ENCODE results near the gene NANS. TPM values are rescaled to one million over a fixed set of nuclear protein-coding genes. Genes with fewer than 3 reads are reported as not detected.

Gene NANS
- total RNA-seq, 2 experiments from 2014 or later: 56.9 to 63.7 TPM

DNA sequence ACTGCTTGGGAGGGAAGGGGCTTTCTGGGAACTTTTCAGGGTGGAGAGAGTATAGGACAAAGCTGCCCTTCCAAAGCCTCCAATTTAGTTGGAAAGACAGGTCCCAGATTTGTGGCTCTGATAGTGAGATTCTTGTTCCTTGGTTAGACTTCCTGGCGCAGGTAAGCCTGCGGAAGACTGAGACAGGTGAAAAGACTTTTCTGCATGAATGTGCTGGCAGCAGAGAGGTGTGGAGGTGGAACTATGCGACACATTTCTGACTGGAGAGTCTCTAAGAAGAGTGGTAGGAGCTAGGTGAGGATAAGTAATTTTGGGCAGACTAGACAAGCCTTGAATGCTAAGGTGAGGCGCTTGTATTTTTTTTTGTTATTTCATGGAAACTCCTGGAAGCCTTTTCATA, 29.9 kb downstream of the NANS start:
- no peak for DNase-seq (ENCODE audit: low spot score)
- H3K36me3 ChIP-seq (ENCODE audit: insufficient read depth, low read length): peaks cover 57% of the 10 kb centered on the region

DNA sequence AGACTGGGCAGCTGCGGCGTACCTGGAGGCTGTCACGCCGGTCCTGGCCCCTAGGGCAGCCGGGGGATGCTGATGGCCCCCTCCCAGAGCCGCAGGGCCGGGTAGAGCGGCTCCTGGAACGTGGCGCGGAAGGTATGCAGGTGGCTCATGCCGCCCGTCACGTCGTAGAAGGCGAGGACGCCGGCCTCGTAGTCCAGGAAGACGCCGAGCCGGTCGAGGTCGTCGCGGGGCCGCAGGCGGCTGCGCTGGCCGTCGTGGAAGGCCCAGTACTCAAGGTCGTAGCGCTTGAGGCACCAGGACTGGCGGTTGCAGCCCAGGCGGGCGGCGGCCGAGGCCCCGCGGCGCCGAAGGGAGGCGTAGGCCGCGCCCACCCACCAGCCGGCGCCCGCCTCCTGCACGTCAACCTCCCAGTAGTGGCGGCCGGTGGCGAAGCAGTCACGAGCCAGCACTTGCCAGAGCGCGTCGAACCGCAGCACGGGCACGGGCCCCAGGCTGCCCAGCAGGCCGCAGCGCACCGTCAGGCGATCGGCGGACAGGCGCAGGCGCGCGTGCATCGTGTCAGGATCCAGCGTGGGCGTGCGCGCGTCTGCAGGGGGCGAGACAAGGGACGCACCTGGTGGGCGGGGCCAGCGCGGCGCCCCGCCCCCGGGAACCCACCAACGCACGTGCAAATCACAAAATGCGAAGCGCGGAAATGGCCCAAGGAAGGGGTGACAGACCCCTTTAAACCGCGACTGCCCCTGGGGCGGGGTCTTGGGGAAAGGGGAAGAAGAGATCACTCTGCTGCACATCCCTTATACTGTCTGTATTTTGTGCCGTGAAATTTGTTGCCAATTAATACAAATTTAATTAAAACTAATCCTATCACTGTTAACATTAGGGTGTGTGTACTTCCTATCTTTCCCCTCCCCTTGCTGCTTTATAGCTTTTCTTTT, 31.2 kb downstream of the NANS start:
- TF ChIP-seq EZH2phosphoT487 (IDR thresholded peaks at IDR 0.05; ENCODE audit: borderline replicate concordance, low read depth, low read length) (no peak), CTCF (conservative IDR thresholded peaks at IDR 0.05; ENCODE audit: low read length) (no peak)
- peak overlapping the region; percentile 29; the same call in 1 of the 2 replicates for H3K4me2 ChIP-seq (ENCODE audit: low read length)
- no peaks in the 10 kb centered on the region for H3K9me2 ChIP-seq (ENCODE audit: insufficient read depth, low read length)
- no peaks in the 10 kb centered on the region for H3K4me1 ChIP-seq (ENCODE audit: insufficient read depth, low read length, poor library complexity, severe bottlenecking)
- peaks cover 44% of the 10 kb centered on the region for H3K36me3 ChIP-seq (ENCODE audit: insufficient read depth, low read length)
- POLR2A ChIA-PET: interaction anchor here (0.5 to 2.4 kb wide), 5 partner anchors 10 to 165 kb away, joined by 3 to 7 read pairs (median 4); partner anchors contain the start of gene TRMO
- H2AFZ ChIP-seq (ENCODE audit: low read length): no peak overlapping the region
- H3K9me3 ChIP-seq (ENCODE audit: low read length): no peaks in the 10 kb centered on the region
- H3K27ac ChIP-seq (ENCODE audit: low read depth, low read length, poor library complexity, severe bottlenecking): no peak overlapping the region
- no peak for DNase-seq (ENCODE audit: low spot score)
- BruUV-seq (replicated peaks): no TSS peak
- intact Hi-C loops (cut with micrococcal nuclease; ENCODE audit: unreplicated experiment): no loop called here
- no peaks in the 10 kb centered on the region for H4K20me1 ChIP-seq (ENCODE audit: insufficient read depth, low read length)
- CTCF ChIA-PET (ENCODE audit: unreplicated experiment): no interaction called here
- H3K4me3 ChIP-seq (ENCODE audit: low read depth, low read length, poor library complexity, severe bottlenecking): no peak overlapping the region
- no peaks in the 10 kb centered on the region for H3K79me2 ChIP-seq (ENCODE audit: insufficient read depth, low read depth, low read length)

More for the DNA sequence above, 29.9 kb downstream of the NANS start:
- intact Hi-C loops (cut with micrococcal nuclease; ENCODE audit: unreplicated experiment): no loop called here
- POLR2A ChIA-PET: interaction anchor here (0.7 kb wide), 1 partner anchor 15 kb away, joined by 3 read pairs; no protein-coding TSS in a partner anchor
- Histone ChIP-seq H4K20me1 (ENCODE audit: insufficient read depth, low read length) (no peaks in the 10 kb centered on the region), H3K4me3 (ENCODE audit: low read depth, low read length, poor library complexity, severe bottlenecking) (no peak overlapping the region), H3K27ac (ENCODE audit: low read depth, low read length, poor library complexity, severe bottlenecking) (no peak overlapping the region), H3K9me2 (ENCODE audit: insufficient read depth, low read length) (no peaks in the 10 kb centered on the region), H3K79me2 (ENCODE audit: insufficient read depth, low read depth, low read length) (no peaks in the 10 kb centered on the region), H3K9me3 (ENCODE audit: low read length) (no peaks in the 10 kb centered on the region), H2AFZ (ENCODE audit: low read length) (no peak overlapping the region), H3K4me2 (ENCODE audit: low read length) (peak overlapping the region; percentile 11; the same call in 1 of the 2 replicates), H3K4me1 (ENCODE audit: insufficient read depth, low read length, poor library complexity, severe bottlenecking) (no peaks in the 10 kb centered on the region)
- CTCF ChIA-PET (ENCODE audit: unreplicated experiment): interaction anchor here (0.5 kb wide), 1 partner anchor 1479 kb away, joined by 4 read pairs; no protein-coding TSS in a partner anchor
- no peak for TF ChIP-seq EZH2phosphoT487 (IDR thresholded peaks at IDR 0.05; ENCODE audit: borderline replicate concordance, low read depth, low read length)
- TF ChIP-seq CTCF (conservative IDR thresholded peaks at IDR 0.05; ENCODE audit: low read length): no peak
- no TSS peak for BruUV-seq (replicated peaks)
